ENCODE measurements around the gene UNC5C. TPM values are rescaled to one million over a fixed set of nuclear protein-coding genes. Genes with fewer than 3 reads are reported as not detected.

The UNC5C gene
- total and polyA plus RNA-seq, 2 of the 4 experiments (the other 2 are of a cell fraction), result under 0.01 TPM

- ChIA-PET POLR2A (ENCODE audit: unreplicated experiment) (no interaction called here), CTCF (no interaction called here)
- no peak for DNase-seq
- H3K9ac ChIP-seq (ENCODE audit: low read depth, low read length), result no peak overlapping the region
- H3K14ac ChIP-seq (replicated peaks; ENCODE audit: low read depth, low read length), result no peak overlapping the region
- TF ChIP-seq CHD1 (IDR thresholded peaks at IDR 0.05; ENCODE audit: low read depth, low read length), result no peak
- no peak for TF ChIP-seq POLR2A (IDR thresholded peaks at IDR 0.05; ENCODE audit: low read depth, low read length)
- TF ChIP-seq CEBPB (IDR thresholded peaks at IDR 0.05; ENCODE audit: low read depth, low read length), result no peak
- no peak for TF ChIP-seq ELK1 (IDR thresholded peaks at IDR 0.05; ENCODE audit: borderline replicate concordance, low read depth, low read length)
- TF ChIP-seq FOS (IDR thresholded peaks at IDR 0.05; ENCODE audit: low read depth, low read length), result no peak
- no peak for TF ChIP-seq MAZ (IDR thresholded peaks at IDR 0.05; ENCODE audit: borderline replicate concordance, low read depth, low read length)
- TF ChIP-seq RCOR1 (IDR thresholded peaks at IDR 0.05; ENCODE audit: insufficient replicate concordance, low read length), result no peak
- no peak for TF ChIP-seq MXI1 (IDR thresholded peaks at IDR 0.05; ENCODE audit: borderline replicate concordance, low read depth, low read length)
- no peak for TF ChIP-seq CTCF (conservative IDR thresholded peaks at IDR 0.05; ENCODE audit: low read depth, low read length)
- TF ChIP-seq SMC3 (IDR thresholded peaks at IDR 0.05; ENCODE audit: low read depth, low read length), result no peak
- TF ChIP-seq BHLHE40 (IDR thresholded peaks at IDR 0.05; ENCODE audit: low read depth, low read length), result no peak
- TF ChIP-seq NFE2L2 (IDR thresholded peaks at IDR 0.05; ENCODE audit: low read depth, low read length), result no peak
- no peak for TF ChIP-seq USF2 (IDR thresholded peaks at IDR 0.05; ENCODE audit: low read depth, low read length)
- no peak for TF ChIP-seq RFX5 (IDR thresholded peaks at IDR 0.05; ENCODE audit: low read depth, low read length)
- no peak for TF ChIP-seq RAD21 (IDR thresholded peaks at IDR 0.05; ENCODE audit: low read length)
- no peak for TF ChIP-seq MAFK (IDR thresholded peaks at IDR 0.05; ENCODE audit: low read depth, low read length)
- dilution Hi-C loops (cut with HindIII; ENCODE audit: low sequenced_read_pairs, unreplicated experiment), result no loop called here
- no peak overlapping the region for H3K4me2 ChIP-seq (ENCODE audit: low read depth, low read length)
- H2AK9ac ChIP-seq (replicated peaks; ENCODE audit: low read depth, low read length, poor library complexity), result no peak overlapping the region
- no peaks in the 10 kb centered on the region for H3K79me1 ChIP-seq (ENCODE audit: low read depth in 1 of 2, low read length in 2 of 2)
- WGBS, 2 experiments (ENCODE audit: extremely low coverage in 2 of 2, insufficient read length in 1 of 2), result no CpG with 5 or more reads among the region's 3 CpGs
- BruUV-seq (replicated peaks), result no TSS peak
- H3K4me1 ChIP-seq (ENCODE audit: control insufficient read depth, insufficient read depth, low read length), result peaks cover 4% of the 10 kb centered on the region
- no peak overlapping the region for H4K8ac ChIP-seq (ENCODE audit: low read depth in 2 of 2, low read length in 2 of 2)
- no peaks in the 10 kb centered on the region for H3K9me3 ChIP-seq (ENCODE audit: control insufficient read depth, insufficient read depth, low read length)
- no peak overlapping the region for H3K23ac ChIP-seq (ENCODE audit: low read depth, low read length)
- H3K36me3 ChIP-seq (ENCODE audit: control insufficient read depth, insufficient read depth, low read length), result no peaks in the 10 kb centered on the region
- H4K20me1 ChIP-seq (ENCODE audit: insufficient read depth, low read length), result no peaks in the 10 kb centered on the region
- no peak overlapping the region for H4K91ac ChIP-seq (ENCODE audit: insufficient read depth, low read depth, low read length)
- H4K5ac ChIP-seq (ENCODE audit: low read depth, low read length), result no peak overlapping the region
- no peaks in the 10 kb centered on the region; the same call in 1 of the 2 replicates for H3K27me3 ChIP-seq (ENCODE audit: control insufficient read depth, insufficient read depth, low read length)
- no peak overlapping the region for H2AK5ac ChIP-seq (ENCODE audit: low read depth, low read length)
- H2AFZ ChIP-seq (replicated peaks; ENCODE audit: low read length, poor library complexity), result no peak overlapping the region
- no peak overlapping the region for H3K27ac ChIP-seq (ENCODE audit: insufficient read depth, low read length)
- H2BK5ac ChIP-seq (ENCODE audit: low read depth, low read length, poor library complexity, severe bottlenecking), result no peak overlapping the region
- no peak overlapping the region for H2BK15ac ChIP-seq (ENCODE audit: low read depth, low read length)
- H2BK20ac ChIP-seq (ENCODE audit: low read depth, low read length), result no peak overlapping the region
- intact Hi-C loops (cut with micrococcal nuclease), result no loop called here
- no peak overlapping the region for H3K4me3 ChIP-seq (ENCODE audit: insufficient read depth, low read depth, low read length)
- no peak for ATAC-seq (ENCODE audit: low read depth)
- H2BK120ac ChIP-seq (ENCODE audit: low read depth, low read length), result no peak overlapping the region
- in situ Hi-C loops (cut with MboI; ENCODE audit: low sequenced_read_pairs), result no loop called here
- no peak overlapping the region for H3K18ac ChIP-seq (ENCODE audit: low read depth, low read length)
- no peaks in the 10 kb centered on the region for H3K9me1 ChIP-seq (ENCODE audit: insufficient read depth, low read length)
- H3K56ac ChIP-seq (ENCODE audit: extremely low read depth, insufficient read depth, low read length), result no peak overlapping the region
- no peak overlapping the region for H3K4ac ChIP-seq (ENCODE audit: low read depth, low read length)
These were observed 332.1 kb downstream of the UNC5C start for GRCh38 chr4:95216636-95217035.
